Hepatocyte (in vitro differentiated cells): ENCODE measurements around the gene PRR19. TPM values are rescaled to one million over a fixed set of nuclear protein-coding genes. Genes with fewer than 3 reads are reported as not detected.

ENCODE experiments used
- DNase-seq: peaks from one replicate; pipeline ENCODE4 v3.0.0-alpha.2; 2016; ENCODE audit warnings: low spot score
- H2AFZ ChIP-seq: fragments of 200-600 bp; sonication (generic); 2 replicates; pipeline ENCODE4 v1.6.0; 2016; ENCODE audit warnings: antibody characterized with exemption, mild to moderate bottlenecking
- H3K27ac ChIP-seq: fragments of 200-600 bp; sonication (generic); 2 replicates; pipeline ENCODE4 v1.5.1; 2016; ENCODE audit warnings: mild to moderate bottlenecking
- H3K27me3 ChIP-seq: fragments of 200-600 bp; sonication (generic); 2 replicates; pipeline ENCODE4 v1.6.1; 2016
- H3K36me3 ChIP-seq: fragments of 200-600 bp; sonication (generic); replicated peaks from 2 replicates; pipeline ENCODE4 v1.5.1; 2016; ENCODE audit warnings: low read depth; ENCODE audit not compliant: insufficient read depth
- H3K4me1 ChIP-seq: fragments of 200-600 bp; sonication (generic); 2 replicates; pipeline ENCODE4 v1.5.1; 2016; ENCODE audit warnings: mild to moderate bottlenecking, moderate library complexity; ENCODE audit not compliant: insufficient read depth
- H3K4me2 ChIP-seq: fragments of 200-600 bp; sonication (generic); 2 replicates; pipeline ENCODE4 v1.6.0; 2016
- H3K4me3 ChIP-seq: fragments of 200-600 bp; sonication (generic); 2 replicates; pipeline ENCODE4 v1.5.1; 2016; ENCODE audit warnings: mild to moderate bottlenecking
- H3K79me2 ChIP-seq: fragments of 200-600 bp; sonication (generic); 2 replicates; pipeline ENCODE4 v1.6.0; 2017; ENCODE audit warnings: mild to moderate bottlenecking
- H3K9me2 ChIP-seq: fragments of 200-600 bp; sonication (generic); replicated peaks from 2 replicates; pipeline ENCODE4 v1.6.0; 2017; ENCODE audit warnings: mild to moderate bottlenecking; ENCODE audit not compliant: insufficient read depth
- H3K9me3 ChIP-seq: fragments of 200-600 bp; sonication (generic); 2 replicates; pipeline ENCODE4 v1.5.1; 2016; ENCODE audit warnings: low read depth, mild to moderate bottlenecking
- H4K20me1 ChIP-seq: fragments of 200-600 bp; sonication (generic); 2 replicates; pipeline ENCODE4 v1.6.0; 2016; ENCODE audit warnings: mild to moderate bottlenecking; ENCODE audit not compliant: insufficient read depth, poor library complexity, severe bottlenecking
- CTCF ChIP-seq: fragments of 200-600 bp; sonication (generic); IDR thresholded peaks from 2 replicates; pipeline ENCODE4 v1.5.1; 2016; ENCODE audit warnings: antibody characterized with exemption, mild to moderate bottlenecking; ENCODE audit not compliant: poor library complexity
- EZH2 ChIP-seq: fragments of 200-600 bp; sonication (generic); IDR thresholded peaks from 2 replicates; pipeline ENCODE4 v1.6.1; 2016; ENCODE audit warnings: antibody characterized with exemption, mild to moderate bottlenecking, borderline replicate concordance
- EZH2phosphoT487 ChIP-seq: fragments of 200-600 bp; sonication (generic); IDR thresholded peaks from one replicate; pipeline ENCODE4 v1.6.1; 2018; ENCODE audit warnings: antibody characterized with exemption, mild to moderate bottlenecking, low read depth, moderate library complexity; ENCODE audit not compliant: unreplicated experiment, severe bottlenecking
- WGBS: methylation state at CpG from one replicate; pipeline ENCODE4 v1.1.6; 2016; ENCODE audit warnings: low lambda C conversion rate; ENCODE audit errors: missing lambda C conversion rate; 5-methylcytosine and 5-hydroxymethylcytosine counted together
- polyA plus RNA-seq: library from polyadenylated mRNA; unstranded; fragments of >200 nt; fragmentation: Nextera tagmentation; extraction: Ambion mirVana; gene quantifications from 2 replicates; pipeline ENCODE4 v1.2.1, GENCODE V29; 2016
- total RNA-seq: library from RNA; depleted of rRNA; stranded (reverse); fragments of >200 nt; gene quantifications from 2 replicates; pipeline ENCODE4 v1.2.3, GENCODE V29; 2014

The PRR19 gene
- total and polyA plus RNA-seq, 2 experiments from 2014 or later = 2.2 to 3.0 TPM

- H3K79me2 ChIP-seq = no peaks in the 10 kb centered on the region
- H3K4me3 ChIP-seq = no peak overlapping the region
- no peaks in the 10 kb centered on the region for H3K9me3 ChIP-seq
- H3K27ac ChIP-seq = no peak overlapping the region
- H3K4me2 ChIP-seq = no peak overlapping the region
- H3K27me3 ChIP-seq = peaks cover 25% of the 10 kb centered on the region
- no peaks in the 10 kb centered on the region for H4K20me1 ChIP-seq
- H3K36me3 ChIP-seq = no peaks in the 10 kb centered on the region
- H3K4me1 ChIP-seq = no peaks in the 10 kb centered on the region
- no peak for DNase-seq
- TF ChIP-seq EZH2phosphoT487 (no peak), EZH2 (no peak), CTCF (no peak)
- no peak overlapping the region for H2AFZ ChIP-seq
- H3K9me2 ChIP-seq = no peaks in the 10 kb centered on the region
- 71% methylated on average over 5 of the region's 5 CpGs for WGBS
Observed at GRCh38 chr19:42315024-42315423, 13.1 kb downstream of the PRR19 start.

- 75% methylated on average over 24 of the region's 28 CpGs for WGBS
- H3K4me1 ChIP-seq = no peaks in the 10 kb centered on the region
- no peak overlapping the region for H3K4me3 ChIP-seq
- H3K27me3 ChIP-seq = peaks cover 36% of the 10 kb centered on the region
- no peaks in the 10 kb centered on the region for H3K9me2 ChIP-seq
- H4K20me1 ChIP-seq = no peaks in the 10 kb centered on the region
- no peaks in the 10 kb centered on the region for H3K9me3 ChIP-seq
- no peak for DNase-seq
- no peak for TF ChIP-seq CTCF
- TF ChIP-seq EZH2phosphoT487 = no peak
- TF ChIP-seq EZH2 = no peak
- H2AFZ ChIP-seq = no peak overlapping the region
- no peak overlapping the region for H3K27ac ChIP-seq
- no peaks in the 10 kb centered on the region for H3K36me3 ChIP-seq
- no peak overlapping the region for H3K4me2 ChIP-seq
- H3K79me2 ChIP-seq = no peaks in the 10 kb centered on the region
Observed at GRCh38 chr19:42316223-42317211, 14.6 kb downstream of the PRR19 start.

- WGBS = 72% methylated on average over 13 of the region's 13 CpGs
- no peaks in the 10 kb centered on the region for H3K9me2 ChIP-seq
- TF ChIP-seq EZH2phosphoT487 = no peak
- TF ChIP-seq EZH2 = no peak
- no peak for TF ChIP-seq CTCF
- H3K4me3 ChIP-seq = no peak overlapping the region
- no peaks in the 10 kb centered on the region for H3K9me3 ChIP-seq
- no peak for DNase-seq
- peaks cover 41% of the 10 kb centered on the region for H3K27me3 ChIP-seq
- no peak overlapping the region for H3K4me2 ChIP-seq
- H3K27ac ChIP-seq = no peak overlapping the region
- H3K36me3 ChIP-seq = no peaks in the 10 kb centered on the region
- no peaks in the 10 kb centered on the region for H3K4me1 ChIP-seq
- H4K20me1 ChIP-seq = no peaks in the 10 kb centered on the region
- H2AFZ ChIP-seq = no peak overlapping the region
- no peaks in the 10 kb centered on the region for H3K79me2 ChIP-seq
Observed at GRCh38 chr19:42317535-42317934, 15.6 kb downstream of the PRR19 start.
